HuH-7 (cell line): ENCODE data around the gene VPS29.

Experiments
- DNase-seq: peaks from one replicate; pipeline ENCODE4 v3.0.0; 2011; ENCODE audit warnings: low spot score

Gene VPS29

DNA sequence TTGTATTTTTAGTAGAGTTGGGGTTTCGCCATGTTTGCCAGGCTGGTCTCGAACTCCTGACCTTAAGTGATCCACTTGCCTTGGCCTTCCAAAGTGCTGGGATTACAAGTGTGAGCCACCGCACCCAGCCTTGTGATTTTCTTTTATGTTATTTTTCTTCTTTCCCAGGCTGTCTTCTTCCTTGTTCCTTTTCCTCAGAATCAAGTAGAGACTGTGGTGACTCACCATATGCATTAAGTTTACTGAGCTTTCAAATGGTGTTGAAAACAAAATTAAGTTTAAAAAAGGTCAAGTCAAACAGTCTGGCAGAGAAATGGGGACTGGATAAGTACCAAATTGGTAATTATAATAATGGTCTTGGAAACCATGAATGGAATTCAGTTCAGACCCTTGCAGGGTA, 57.5 kb downstream of the VPS29 start:
- no peak for DNase-seq
